CD14-positive monocyte (primary cell): Measurements from ENCODE around the gene PATE4. TPM values are rescaled to one million over a fixed set of nuclear protein-coding genes. Genes with fewer than 3 reads are reported as not detected.
A peak's percentile ranks its signal among the peaks of the same experiment; 100 is the strongest.

Experiments used
- DNase-seq, 3 donors: peaks; one replicate each; pipeline ENCODE4 v3.0.0-alpha.2; 2011 to 2022
- H2AFZ ChIP-seq: 2 replicates; pipeline ENCODE4 v1.6.0; 2012; ENCODE audit warnings: mild to moderate bottlenecking, low read depth, low read length, inconsistent platforms; ENCODE audit not compliant: insufficient read depth, poor library complexity, severe bottlenecking
- H3K27ac ChIP-seq, 2 donors: 1 replicate in 1 of 2; 2 replicates in 1 of 2; pipeline ENCODE4 v1.5.1; 2012 to 2013; ENCODE audit warnings: low read length in 2 of 2, control low read depth in 1 of 2, inconsistent platforms in 1 of 2, low read depth in 1 of 2, mild to moderate bottlenecking in 1 of 2
- H3K27me3 ChIP-seq, 2 donors: one replicate each; pipeline versions ENCODE4 v1.6.0 to v1.6.1; 2011 to 2013; ENCODE audit warnings: low read length in 2 of 2; ENCODE audit not compliant: control insufficient read depth in 2 of 2, insufficient read depth in 2 of 2
- H3K36me3 ChIP-seq, 2 donors: replicated peaks in 1 of 2; 1 replicate in 1 of 2; 2 replicates in 1 of 2; pipeline versions ENCODE4 v1.5.1 to v1.6.1; 2012 to 2013; ENCODE audit warnings: low read length in 2 of 2, control low read depth in 1 of 2, inconsistent platforms in 1 of 2, mild to moderate bottlenecking in 1 of 2; ENCODE audit not compliant: insufficient read depth in 2 of 2, control insufficient read depth in 1 of 2
- H3K4me1 ChIP-seq, 2 donors: 1 replicate in 1 of 2; 2 replicates in 1 of 2; pipeline versions ENCODE4 v1.5.1 to v1.6.1; 2012 to 2013; ENCODE audit warnings: low read length in 2 of 2, control low read depth in 1 of 2, inconsistent platforms in 1 of 2, mild to moderate bottlenecking in 1 of 2, moderate library complexity in 1 of 2; ENCODE audit not compliant: insufficient read depth in 2 of 2, control insufficient read depth in 1 of 2
- H3K4me2 ChIP-seq: replicated peaks from 2 replicates; pipeline ENCODE3; 2012; ENCODE audit warnings: low read length, moderate library complexity, mild to moderate bottlenecking; ENCODE audit not compliant: poor library complexity, severe bottlenecking; ENCODE audit errors: extremely low read depth
- H3K4me3 ChIP-seq, 3 experiments: fragments of 200-600 bp in 1 of 3; sonication (generic) in 1 of 3; replicated peaks in 1 of 3; 1 replicate in 2 of 3; 2 replicates in 1 of 3; pipeline ENCODE4 v1.5.1; 2011 to 2013; ENCODE audit warnings: low read length in 3 of 3, mild to moderate bottlenecking in 3 of 3, control low read depth in 2 of 3, low read depth in 2 of 3, inconsistent platforms in 1 of 3, moderate library complexity in 1 of 3
- H3K79me2 ChIP-seq: 2 replicates; pipeline ENCODE4 v1.6.0; 2012; ENCODE audit warnings: mild to moderate bottlenecking, control low read depth, inconsistent platforms, low read length, moderate library complexity; ENCODE audit not compliant: insufficient read depth
- H3K9ac ChIP-seq: 2 replicates; pipeline ENCODE4 v1.6.0; 2017; ENCODE audit warnings: low read length, mild to moderate bottlenecking; ENCODE audit not compliant: insufficient read depth, poor library complexity, severe bottlenecking
- H3K9me3 ChIP-seq, 2 donors: replicated peaks in 1 of 2; 1 replicate in 1 of 2; 2 replicates in 1 of 2; pipeline versions ENCODE4 v1.5.1 to v1.6.1; 2012 to 2013; ENCODE audit warnings: low read length in 2 of 2, control low read depth in 1 of 2; ENCODE audit not compliant: control insufficient read depth in 1 of 2, insufficient read depth in 1 of 2
- H4K20me1 ChIP-seq: 2 replicates; pipeline ENCODE4 v1.6.0; 2012; ENCODE audit warnings: mild to moderate bottlenecking, low read length, control low read depth, moderate library complexity; ENCODE audit not compliant: insufficient read depth
- H3K27ac Mint-ChIP-seq, 7 donors: one replicate each; pipeline ENCODE4 v1.8.0; 2020; ENCODE audit warnings: mild to moderate bottlenecking in 7 of 7, mixed read lengths in 7 of 7, moderate library complexity in 6 of 7, inconsistent platforms in 2 of 7
- H3K27me3 Mint-ChIP-seq, 3 donors: one replicate each; pipeline ENCODE4 v1.8.0; 2021 to 2022; ENCODE audit warnings: low read depth in 3 of 3, mild to moderate bottlenecking in 3 of 3, mixed read lengths in 3 of 3, moderate library complexity in 3 of 3, inconsistent platforms in 1 of 3
- H3K36me3 Mint-ChIP-seq, 2 donors: one replicate each; pipeline ENCODE4 v1.8.0; 2020; ENCODE audit warnings: mixed read lengths in 2 of 2, inconsistent platforms in 1 of 2, mild to moderate bottlenecking in 1 of 2
- H3K4me1 Mint-ChIP-seq: one replicate; pipeline ENCODE4 v1.8.0; 2020; ENCODE audit warnings: mild to moderate bottlenecking, mixed read lengths
- H3K4me3 Mint-ChIP-seq, 2 donors: one replicate each; pipeline ENCODE4 v1.8.0; 2020; ENCODE audit warnings: mild to moderate bottlenecking in 2 of 2, mixed read lengths in 2 of 2, moderate library complexity in 1 of 2
- H3K9me3 Mint-ChIP-seq, 7 donors: one replicate each; pipeline ENCODE4 v1.8.0; 2020 to 2022; ENCODE audit warnings: mixed read lengths in 7 of 7, mild to moderate bottlenecking in 6 of 7, moderate library complexity in 6 of 7, inconsistent platforms in 2 of 7
- CTCF ChIP-seq: fragments of 200-600 bp; IDR thresholded peaks from one replicate; pipeline ENCODE4 v1.8.0; 2022; ENCODE audit warnings: antibody characterized with exemption, mild to moderate bottlenecking
- WGBS: methylation state at CpG from one replicate; pipeline ENCODE4 v1.1.5; 2013; ENCODE audit warnings: missing lambda C conversion rate; ENCODE audit not compliant: insufficient coverage; 5-methylcytosine and 5-hydroxymethylcytosine counted together
- intact Hi-C, 2 donors: fragments of 100-400 bp; cut with micrococcal nuclease; formaldehyde crosslinking; loops; one replicate each; pipeline versions ENCODE4 v1.15.0 to v1.15.1; 2023
- polyA plus RNA-seq, 3 donors: library from polyadenylated mRNA; depleted of rRNA in 1 of 3; unstranded in 2 of 3; stranded (reverse) in 1 of 3; fragments of 300-500 nt in 2 of 3; fragments of >200 nt in 1 of 3; fragmentation: Illumina TruSeq in 2 of 3; gene quantifications; 1 replicate in 2 of 3; 2 replicates in 1 of 3; pipeline ENCODE4 v1.2.3, GENCODE V29; 2012 to 2021

The PATE4 gene
- polyA plus RNA-seq, 3 donors, result not detected

GRCh38 chr11:125887373-125888324 lies 54.5 kb downstream of the PATE4 start, which contains the start of gene HYLS1:
Gene HYLS1, plus strand, starts transcription at chr11:125887668. Its CDS starts 11,701 bp downstream, at chr11:125899369.
- H4K20me1 ChIP-seq, result no peaks in the 10 kb centered on the region
- H3K4me2 ChIP-seq, result peak within 1 kb of the TSS; percentile 79
- under 1% methylated on average over 86 of the region's 91 CpGs for WGBS
- peak within 1 kb of the TSS; percentile 79 for H3K9ac ChIP-seq
- intact Hi-C loops, result loop anchor here in 1 of 2 donors (2.0 to 10.0 kb wide), 2 partner anchors 15 to 293 kb away; partner anchors contain the start of genes PUS3 and STT3A
- peak; percentile 95 to 98 (median 97) for DNase-seq
- H3K4me1 ChIP-seq, result peaks cover 17 to 25% of the 10 kb centered on the region in 2 donors
- no peak for TF ChIP-seq CTCF
- H3K9me3 ChIP-seq, result no peaks in the 10 kb centered on the region
- H3K36me3 ChIP-seq, result peaks cover 7 to 12% of the 10 kb centered on the region in 2 donors
- peaks cover 0 to 7% (median 0%) of the 10 kb centered on the region in 7 donors for H3K9me3 Mint-ChIP-seq
- peak within 1 kb of the TSS; percentile 89 to 90 for H3K4me3 Mint-ChIP-seq
- H3K27me3 Mint-ChIP-seq, result peaks cover 1 to 9% (median 5%) of the 10 kb centered on the region in 3 donors
- H3K79me2 ChIP-seq, result peaks cover 35% of the 10 kb centered on the region
- peak within 1 kb of the TSS; percentile 78 to 93 (median 91) for H3K27ac Mint-ChIP-seq
- H3K4me3 ChIP-seq, result peak within 1 kb of the TSS; percentile 58 to 93 (median 68)
- no peaks in the 10 kb centered on the region for H3K27me3 ChIP-seq
- peak within 1 kb of the TSS; percentile 83 to 85 for H3K27ac ChIP-seq
- peaks cover 32% of the 10 kb centered on the region for H3K4me1 Mint-ChIP-seq
- peak within 1 kb of the TSS; percentile 97 for H2AFZ ChIP-seq
- H3K36me3 Mint-ChIP-seq, result peaks cover 10 to 15% of the 10 kb centered on the region in 2 donors

Other genes with a start within 250 kb of the PATE4 start
- 10 to 100 TPM; 27.4 to 75.3 (median 54.2) TPM for gene STT3A, start 240.5 kb upstream of the PATE4 start, polyA plus RNA-seq
- under 1 TPM; 0.18 to 0.55 (median 0.43) TPM for gene CHEK1, start 208.2 kb upstream of the PATE4 start, polyA plus RNA-seq
- not detected for gene ACRV1, start 152.5 kb upstream of the PATE4 start, polyA plus RNA-seq
- not detected for gene PATE1, start 87.0 kb upstream of the PATE4 start, polyA plus RNA-seq
- not detected for gene PATE2, start 54.5 kb upstream of the PATE4 start, polyA plus RNA-seq
- gene PATE3, start 45.2 kb upstream of the PATE4 start, polyA plus RNA-seq, result not detected
- 1 to 10 TPM in 2 of 3 donors, under 1 TPM in 1; 0.61 to 2.6 (median 2.0) TPM for gene HYLS1, start 54.4 kb downstream of the PATE4 start, polyA plus RNA-seq
- 1 to 10 TPM; 2.0 to 5.3 (median 3.1) TPM for gene PUS3, start 69.9 kb downstream of the PATE4 start, polyA plus RNA-seq
- gene DDX25, start 71.2 kb downstream of the PATE4 start, polyA plus RNA-seq, result not detected
- gene VSIG10L2, start 112.7 kb downstream of the PATE4 start, polyA plus RNA-seq, result not detected
- under 1 TPM in 1 of 3 donors, not detected in 2; 0.01 TPM for gene CDON, start 229.6 kb downstream of the PATE4 start, polyA plus RNA-seq